Thoracic aorta endothelial cell (primary cell): ENCODE results near the gene PCDHA8. TPM values are rescaled to one million over a fixed set of nuclear protein-coding genes. Genes with fewer than 3 reads are reported as not detected.

Experiments used
- total RNA-seq: library from RNA; depleted of rRNA; stranded (reverse); fragments of >200 nt; gene quantifications from 2 replicates; pipeline ENCODE4 v1.2.3, GENCODE V29; 2012

Gene PCDHA8
- total RNA-seq, 1 donor, result under 0.01 TPM

GRCh38 chr5:140881889-140882590, 41.1 kb downstream of the PCDHA8 start, which contains the start of gene PCDHA13:
PCDHA13 (plus strand) TSS chr5:140882124; CDS start chr5:140882269, 145 bp downstream.

Other genes starting within 250 kb of the PCDHA8 start
- 0.14 and 0.40 TPM in 2 replicates for gene CD14, start 208.0 kb upstream of the PCDHA8 start, total RNA-seq
- 21.3 and 49.0 TPM in 2 replicates for gene TMCO6, start 201.7 kb upstream of the PCDHA8 start, total RNA-seq
- 30.3 and 31.0 TPM in 2 replicates for gene NDUFA2, start 193.6 kb upstream of the PCDHA8 start, total RNA-seq
- 105 and 117 TPM in 2 replicates for gene IK, start 193.4 kb upstream of the PCDHA8 start, total RNA-seq
- 25.3 and 26.6 TPM in 2 replicates for gene WDR55, start 176.3 kb upstream of the PCDHA8 start, total RNA-seq
- 0.43 and 0.53 TPM in 2 replicates for gene DND1, start 167.6 kb upstream of the PCDHA8 start, total RNA-seq
- 72.0 and 73.0 TPM in 2 replicates for gene HARS1, start 149.8 kb upstream of the PCDHA8 start, total RNA-seq
- 33.2 and 34.8 TPM in 2 replicates for gene HARS2, start 149.7 kb upstream of the PCDHA8 start, total RNA-seq
- gene ZMAT2, start 140.7 kb upstream of the PCDHA8 start, total RNA-seq, result 33.0 and 40.3 TPM in 2 replicates
- not detected in 2 replicates for gene PCDHA1, start 55.0 kb upstream of the PCDHA8 start, total RNA-seq
- under 0.01 TPM in 1 of 2 replicates, not detected in the other for gene PCDHA2, start 46.3 kb upstream of the PCDHA8 start, total RNA-seq
- 0.13 and 0.14 TPM in 2 replicates for gene PCDHA3, start 40.1 kb upstream of the PCDHA8 start, total RNA-seq
- gene PCDHA4, start 34.1 kb upstream of the PCDHA8 start, total RNA-seq, result 0.22 and 0.27 TPM in 2 replicates
- gene PCDHA5, start 19.6 kb upstream of the PCDHA8 start, total RNA-seq, result under 0.01 and 0.07 TPM in 2 replicates
- gene PCDHA6, start 13.2 kb upstream of the PCDHA8 start, total RNA-seq, result 0.13 and 0.22 TPM in 2 replicates
- gene PCDHA7, start 6.9 kb upstream of the PCDHA8 start, total RNA-seq, result 0.07 and 0.40 TPM in 2 replicates
- under 0.01 and 0.07 TPM in 2 replicates for gene PCDHA9, start 7.2 kb downstream of the PCDHA8 start, total RNA-seq
- gene PCDHA10, start 14.7 kb downstream of the PCDHA8 start, total RNA-seq, result 0.07 and 0.27 TPM in 2 replicates
- under 0.01 TPM in 1 of 2 replicates, not detected in the other for gene PCDHA11, start 27.8 kb downstream of the PCDHA8 start, total RNA-seq
- under 0.01 TPM in 1 of 2 replicates, not detected in the other for gene PCDHA12, start 34.1 kb downstream of the PCDHA8 start, total RNA-seq
- gene PCDHA13, start 40.9 kb downstream of the PCDHA8 start, total RNA-seq, result not detected in 2 replicates
- gene PCDHAC1, start 85.1 kb downstream of the PCDHA8 start, total RNA-seq, result under 0.01 TPM in 1 of 2 replicates, not detected in the other
- 1.8 and 3.3 TPM in 2 replicates for gene PCDHAC2, start 125.3 kb downstream of the PCDHA8 start, total RNA-seq
- gene PCDHB1, start 210.2 kb downstream of the PCDHA8 start, total RNA-seq, result not detected in 2 replicates